ENCODE results near the gene CSNK1G2.
A peak's percentile ranks its signal among the peaks of the same experiment; 100 is the strongest.

The CSNK1G2 gene

DNA sequence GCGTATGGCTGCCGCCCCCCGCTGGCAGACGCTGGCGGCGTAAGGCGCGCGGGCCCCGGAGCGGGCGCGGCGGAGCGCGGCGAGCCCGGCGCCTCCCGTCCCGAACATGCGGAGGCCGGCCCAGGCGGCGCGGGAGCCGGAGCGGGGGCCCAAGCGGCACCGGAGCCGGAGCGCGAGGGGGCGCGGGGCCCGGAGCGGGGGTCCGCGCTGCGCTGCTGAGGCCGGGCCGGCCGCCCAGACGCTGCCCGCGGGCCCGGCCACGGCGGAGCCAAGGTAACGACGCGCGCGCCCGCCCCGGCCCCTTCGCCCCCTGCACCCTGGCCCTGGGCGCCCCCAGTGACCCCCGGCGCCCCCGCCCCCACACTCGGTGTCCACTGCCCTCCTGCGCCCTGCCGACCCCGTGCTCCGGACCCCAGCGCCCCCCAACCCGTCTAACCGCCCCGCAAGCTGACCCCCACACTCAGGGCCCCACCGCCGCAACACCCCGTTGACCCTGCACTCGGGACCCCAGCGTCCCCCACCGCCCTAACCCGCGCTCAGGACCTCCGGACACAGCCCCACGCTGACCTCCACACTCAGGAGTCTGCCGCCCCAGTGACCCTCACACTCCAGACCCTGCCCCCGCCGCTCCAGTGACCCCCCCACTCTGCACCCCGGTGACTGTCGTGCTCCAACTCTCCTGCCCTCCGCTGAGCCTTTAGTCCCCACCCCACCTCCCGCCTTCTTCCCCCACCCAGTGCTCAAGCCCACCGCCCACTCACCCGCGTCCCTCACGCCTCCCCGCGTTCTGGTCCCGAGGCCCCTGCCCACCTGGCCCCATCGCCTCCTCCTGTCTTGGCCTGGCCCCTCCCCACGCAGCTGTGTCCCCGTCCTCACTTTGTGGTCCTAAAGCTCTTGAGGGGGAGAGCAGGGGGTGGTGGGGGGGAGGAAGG is at the start of gene CSNK1G2:
CSNK1G2 (plus strand) TSS at position 27 of the 932 bp plus-strand sequence. CDS start 28,601 bp downstream, outside the sequence.
- DNase-seq: no peak

DNA sequence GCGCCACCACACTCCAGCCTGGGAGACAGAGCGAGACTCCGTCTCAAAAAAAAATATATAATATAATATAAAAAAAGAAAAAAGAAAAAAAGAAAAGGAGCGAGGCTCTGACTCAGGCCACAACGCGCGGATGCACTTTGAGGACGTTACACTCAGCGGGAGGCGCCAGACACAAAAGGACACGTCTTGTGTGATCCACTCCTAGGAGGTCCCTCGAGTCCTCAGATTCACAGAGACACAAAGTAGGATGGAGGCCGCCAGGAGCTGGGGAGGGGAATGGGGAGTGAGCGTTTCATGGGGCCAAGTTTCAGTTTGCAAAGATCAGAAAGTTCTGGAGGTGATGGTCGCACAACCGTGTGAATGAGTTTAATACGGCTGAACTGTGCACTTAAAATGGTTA is 47.2 kb upstream of the CSNK1G2 start:
- DNase-seq: peak in 1 of 3 experiments; percentile 55

DNA sequence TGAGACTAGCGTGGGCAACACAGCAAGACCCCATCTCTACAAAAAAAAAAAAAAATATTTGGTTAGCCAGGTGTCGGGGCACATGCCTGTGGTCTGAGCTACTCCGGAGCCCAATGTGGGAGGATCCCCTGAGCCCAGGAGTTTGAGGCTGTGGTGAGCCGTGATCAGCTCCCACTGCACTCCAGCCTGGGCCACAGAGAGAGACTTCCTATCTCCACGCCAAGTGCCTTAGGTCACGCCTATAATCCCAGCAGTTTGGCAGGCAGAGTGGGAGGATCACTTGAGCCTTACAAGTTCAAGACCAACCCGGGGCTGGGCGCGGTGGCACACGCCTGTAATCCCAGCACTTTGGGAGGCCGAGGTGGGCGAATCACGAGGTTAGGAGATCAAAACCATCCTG is 44.5 kb upstream of the CSNK1G2 start:
- no peak for DNase-seq

DNA sequence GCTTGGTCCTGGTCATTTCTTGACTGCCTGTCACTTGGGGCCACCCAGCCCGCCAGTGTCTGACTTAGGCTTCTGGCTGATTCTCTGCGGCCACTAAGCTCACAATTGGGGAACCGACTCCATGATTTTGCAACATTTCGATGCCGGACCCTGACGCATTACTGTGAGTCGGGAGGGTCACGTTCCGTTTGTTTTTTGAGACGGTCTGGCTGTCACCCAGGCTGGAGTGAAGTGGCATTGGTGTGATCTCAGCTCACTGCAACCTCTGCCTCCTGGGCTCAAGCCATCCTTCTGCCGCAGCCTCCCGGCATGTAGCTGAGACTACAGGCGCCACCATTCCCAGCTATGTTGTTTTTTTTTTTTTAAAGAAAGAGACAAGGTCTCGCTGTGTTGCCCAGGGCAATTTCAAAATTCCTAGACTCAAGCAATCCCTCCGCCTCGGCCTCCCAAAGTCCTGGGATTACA is 39.0 kb upstream of the CSNK1G2 start:
- DNase-seq: no peak

DNA sequence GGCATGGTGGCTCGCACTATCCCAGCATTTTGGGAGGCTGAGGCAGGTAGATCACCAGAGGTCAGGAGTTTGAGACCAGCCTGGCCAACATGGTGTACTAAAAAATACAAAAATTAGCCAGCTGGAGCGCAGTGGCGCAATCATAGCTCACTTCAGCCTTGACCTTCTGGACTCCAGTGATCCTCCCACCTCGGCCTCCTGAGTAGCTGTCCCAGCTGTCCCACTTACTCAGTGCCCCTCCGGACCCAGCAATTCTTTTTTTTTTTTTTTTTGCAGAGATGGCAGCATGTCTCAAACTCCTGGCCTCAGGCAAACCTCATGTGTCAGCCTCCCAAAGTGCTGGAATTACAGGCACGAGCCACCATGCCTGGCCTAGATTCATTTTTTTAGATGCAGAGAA is 38.0 kb upstream of the CSNK1G2 start:
- no peak for DNase-seq

DNA sequence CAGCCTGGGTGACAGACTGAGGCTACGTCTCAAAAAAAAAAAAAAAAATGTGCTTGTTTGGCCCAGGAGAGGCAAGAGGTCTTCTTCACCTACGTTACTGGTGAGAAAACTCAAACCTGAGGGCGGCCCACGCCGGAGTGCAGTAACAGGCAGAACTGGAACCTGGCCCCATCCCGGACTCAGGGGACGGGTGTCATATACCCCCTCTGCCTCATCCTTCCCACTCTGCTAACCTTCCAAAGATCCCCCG is 36.2 kb upstream of the CSNK1G2 start:
- no peak for DNase-seq

DNA sequence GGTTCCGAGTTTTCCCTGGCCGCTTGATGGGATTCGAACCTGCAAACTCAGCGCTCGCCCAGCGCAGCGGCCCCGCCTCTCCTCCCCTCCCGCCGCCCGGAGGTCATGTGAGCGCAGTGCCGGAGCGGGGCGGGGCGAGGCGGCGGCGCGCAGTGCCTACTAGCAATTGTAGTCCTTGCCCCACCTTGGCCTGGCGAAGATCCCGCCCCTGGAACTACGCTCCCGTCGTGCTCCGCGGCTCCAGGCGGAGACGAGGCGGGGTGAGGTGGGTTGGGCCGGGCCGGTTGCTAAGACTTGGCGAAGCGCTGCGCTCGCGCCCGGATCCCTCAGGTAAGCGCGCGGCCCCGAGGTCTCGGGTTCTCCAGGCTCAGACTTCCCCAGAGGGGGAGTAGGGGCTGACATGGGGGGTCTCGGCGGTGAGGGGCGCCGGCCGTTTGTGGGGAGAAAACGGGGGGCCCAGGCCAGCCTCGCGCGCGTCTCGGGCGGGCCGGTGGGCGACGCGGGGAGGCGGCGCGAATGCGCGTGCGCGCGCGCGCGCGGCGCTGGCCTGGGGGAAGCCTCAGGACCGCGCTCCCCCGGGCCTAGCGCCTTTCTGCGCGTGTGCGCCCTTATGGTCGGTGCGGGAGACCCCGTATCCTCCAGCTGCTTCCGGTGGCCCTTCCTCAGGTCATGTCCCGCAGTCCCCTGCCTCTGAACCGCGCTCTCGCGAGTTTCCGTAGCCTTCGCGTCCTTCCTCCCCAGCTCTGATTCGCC is 35.7 kb upstream of the CSNK1G2 start, which contains the start of the genes ADAT3 and SCAMP4:
ADAT3 (plus strand) TSS at position 290 of the 753 bp plus-strand sequence. CDS start 6,649 bp downstream, outside the sequence.
SCAMP4 (plus strand) TSS at position 290 of the 753 bp plus-strand sequence. CDS start 9,621 bp downstream, outside the sequence.
- peak; percentile 99 for DNase-seq

DNA sequence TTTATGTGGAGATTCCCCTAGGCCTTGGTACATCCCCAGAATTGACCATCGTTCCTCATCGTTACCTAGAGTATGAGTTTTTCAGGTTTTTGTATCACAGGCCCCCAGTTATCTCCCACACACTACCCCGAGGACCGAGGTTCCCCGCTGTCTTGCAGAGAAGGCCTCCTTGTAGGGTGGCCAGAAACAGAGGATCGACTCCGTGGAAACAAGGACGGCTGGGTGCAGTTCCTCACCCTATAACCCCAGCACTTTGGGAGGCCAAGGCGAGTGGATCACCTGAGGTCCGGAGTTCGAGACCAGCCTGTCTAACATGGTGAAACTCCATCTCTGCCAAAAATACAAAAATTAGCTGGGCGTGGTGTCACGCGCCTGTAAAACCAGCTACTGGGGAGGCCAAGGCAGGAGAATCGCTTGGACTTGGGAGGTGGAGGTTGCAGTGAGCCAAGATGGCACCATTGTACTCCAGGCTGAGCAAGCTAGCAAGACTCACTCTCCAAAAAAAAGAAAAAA is 35.1 kb upstream of the CSNK1G2 start:
- DNase-seq: no peak

DNA sequence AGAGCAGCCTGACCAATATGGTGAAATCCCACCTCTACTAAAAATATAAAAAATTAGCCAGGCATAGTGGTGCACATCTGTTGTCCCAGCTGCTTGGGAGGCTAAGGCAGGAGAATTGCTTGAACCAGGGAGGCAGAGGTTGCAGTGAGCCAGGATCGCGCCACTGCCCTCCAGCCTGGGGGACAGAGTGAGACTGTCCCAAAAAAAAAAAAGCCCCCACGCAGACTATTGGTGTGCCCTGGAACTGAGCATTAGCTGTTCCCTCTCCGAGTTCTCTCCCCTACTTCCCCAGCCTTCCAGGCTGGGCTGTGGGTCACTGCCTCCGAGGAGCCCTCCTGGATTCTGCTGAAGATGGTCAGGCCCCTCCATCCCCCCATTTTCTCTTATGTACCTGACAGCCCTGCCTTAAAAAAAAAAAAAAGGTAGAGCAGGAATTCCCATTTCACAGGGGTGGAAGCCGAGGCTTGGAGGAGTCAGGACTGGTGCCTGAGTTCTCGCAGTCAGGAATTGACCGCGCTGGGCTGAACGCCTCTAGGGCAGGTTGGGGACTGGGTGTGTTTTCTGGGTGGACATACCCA is 33.9 kb upstream of the CSNK1G2 start:
- DNase-seq: no peak

DNA sequence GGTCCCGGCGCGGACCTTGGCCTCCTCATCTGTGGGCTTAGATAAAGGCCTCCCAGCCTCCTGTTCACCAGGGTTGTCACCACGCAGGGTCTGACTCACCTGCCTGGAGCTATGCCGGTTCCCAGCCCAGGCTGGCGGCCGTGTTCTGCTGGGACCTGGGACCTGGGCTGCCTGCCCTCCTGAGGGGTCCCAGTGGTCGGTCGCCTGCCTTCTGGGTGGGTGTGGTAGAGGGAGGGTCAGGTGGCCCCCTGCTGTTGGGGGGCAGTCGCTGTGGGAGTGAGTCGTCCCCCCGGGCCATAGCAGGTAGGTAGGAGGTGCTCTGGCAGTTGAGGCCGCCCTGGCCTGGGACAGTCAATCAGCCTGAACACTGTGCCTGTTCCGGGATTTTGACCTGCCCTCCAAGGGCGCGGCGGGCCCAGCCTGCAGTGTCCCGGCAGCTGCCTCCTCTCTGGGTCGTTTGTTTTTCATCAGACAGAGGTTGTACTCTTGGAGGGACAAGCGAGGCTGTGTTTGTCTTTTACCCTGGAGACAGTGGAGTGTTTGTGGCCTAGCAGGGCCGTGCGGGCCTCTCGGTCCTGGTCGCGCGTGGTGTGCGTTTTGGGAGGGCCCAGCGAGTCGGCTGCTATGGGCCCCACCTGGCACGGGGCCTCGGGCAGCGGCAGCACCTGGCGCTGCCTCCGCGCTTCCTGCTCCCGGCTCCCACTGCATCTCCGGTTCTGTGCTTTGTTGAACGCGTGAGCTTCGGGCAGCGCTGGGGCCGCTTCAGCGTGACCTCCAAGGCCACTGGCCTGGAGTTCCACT is 33.2 kb upstream of the CSNK1G2 start:
- no peak for DNase-seq

DNA sequence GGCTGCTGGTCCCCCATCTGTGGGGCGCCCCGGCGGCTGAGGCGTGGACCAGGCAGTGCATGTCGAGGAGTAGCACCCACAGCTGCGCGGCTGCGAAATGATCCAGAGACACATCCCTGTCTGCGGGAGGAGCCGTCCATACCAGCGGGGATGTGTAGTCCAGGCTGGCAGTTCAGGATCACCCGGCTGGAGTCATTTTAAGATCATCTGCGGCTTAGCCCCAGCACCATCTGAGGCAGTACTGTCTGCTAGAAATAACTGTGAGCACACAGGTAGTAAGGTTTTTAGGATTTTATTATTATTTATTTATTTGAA is 32.7 kb upstream of the CSNK1G2 start:
- DNase-seq: no peak

DNA sequence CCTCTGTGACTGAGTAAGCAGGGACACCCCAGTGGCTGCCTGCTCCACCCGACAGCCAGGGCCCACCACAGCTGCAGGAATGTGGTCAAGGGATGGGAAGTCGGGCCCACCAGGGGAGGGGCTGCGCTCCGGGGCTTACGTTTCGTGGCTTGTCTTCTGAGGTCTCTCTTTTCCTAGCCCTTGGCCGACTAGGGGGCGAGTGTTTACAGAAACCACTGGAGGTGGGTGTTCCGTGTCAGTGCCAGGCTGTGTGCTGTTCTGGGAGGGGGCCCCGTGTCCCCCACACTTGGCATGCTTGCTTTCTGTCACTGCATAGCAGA is 31.3 kb upstream of the CSNK1G2 start:
- no peak for DNase-seq

DNA sequence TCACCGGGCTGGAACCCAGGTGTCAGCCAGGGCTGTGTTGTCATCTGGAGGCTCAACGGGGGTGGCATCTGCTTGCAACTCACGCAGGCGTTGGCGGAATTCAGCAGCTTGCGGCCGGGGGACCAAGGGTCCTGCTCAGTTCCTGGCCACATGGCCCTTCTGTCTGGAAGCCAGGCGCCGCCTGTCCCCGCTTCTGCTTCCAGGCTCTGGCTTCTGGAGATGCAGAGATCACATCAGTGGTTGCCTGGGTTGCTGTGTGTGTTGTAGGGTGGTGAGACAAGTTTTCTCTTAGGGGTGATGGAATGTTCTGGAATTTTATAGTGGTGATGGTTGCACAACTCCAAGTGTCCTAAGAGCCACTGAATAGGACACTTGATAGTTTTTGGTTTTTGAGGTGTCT is 30.8 kb upstream of the CSNK1G2 start:
- DNase-seq: no peak

DNA sequence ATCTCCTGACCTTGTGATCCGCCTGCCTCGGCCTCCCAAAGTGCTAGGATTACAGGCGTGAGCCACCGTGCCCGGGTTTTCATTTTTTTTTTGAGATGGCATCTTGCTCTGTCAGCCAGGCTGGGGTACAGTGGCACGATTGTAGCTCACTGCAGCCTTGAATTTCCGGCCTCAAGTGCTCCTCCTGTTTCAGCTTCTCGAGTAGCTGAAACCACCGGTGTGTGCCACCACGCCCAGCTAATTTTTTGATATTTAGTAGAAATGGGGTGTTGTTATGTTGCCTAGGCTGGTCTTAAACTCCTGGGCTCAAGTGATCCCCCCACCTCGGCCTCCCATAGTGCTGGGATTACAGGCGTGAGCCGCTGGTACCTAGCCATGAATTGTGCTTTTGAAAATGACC is 29.9 kb upstream of the CSNK1G2 start:
- no peak for DNase-seq

DNA sequence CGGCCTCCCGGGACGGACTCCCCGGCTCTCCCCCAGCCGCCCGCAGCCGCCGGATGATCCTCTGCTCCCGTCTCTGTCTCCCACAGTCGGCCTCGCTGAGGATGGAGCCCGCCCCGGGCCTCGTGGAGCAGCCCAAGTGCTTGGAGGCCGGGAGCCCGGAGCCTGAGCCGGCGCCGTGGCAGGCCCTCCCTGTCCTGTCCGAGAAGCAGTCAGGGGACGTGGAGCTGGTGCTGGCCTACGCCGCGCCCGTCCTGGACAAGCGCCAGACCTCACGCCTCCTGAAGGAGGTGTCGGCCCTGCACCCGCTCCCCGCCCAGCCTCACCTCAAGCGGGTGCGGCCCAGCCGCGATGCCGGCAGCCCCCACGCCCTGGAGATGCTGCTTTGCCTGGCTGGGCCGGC is 29.0 kb upstream of the CSNK1G2 start:
- DNase-seq: no peak

DNA sequence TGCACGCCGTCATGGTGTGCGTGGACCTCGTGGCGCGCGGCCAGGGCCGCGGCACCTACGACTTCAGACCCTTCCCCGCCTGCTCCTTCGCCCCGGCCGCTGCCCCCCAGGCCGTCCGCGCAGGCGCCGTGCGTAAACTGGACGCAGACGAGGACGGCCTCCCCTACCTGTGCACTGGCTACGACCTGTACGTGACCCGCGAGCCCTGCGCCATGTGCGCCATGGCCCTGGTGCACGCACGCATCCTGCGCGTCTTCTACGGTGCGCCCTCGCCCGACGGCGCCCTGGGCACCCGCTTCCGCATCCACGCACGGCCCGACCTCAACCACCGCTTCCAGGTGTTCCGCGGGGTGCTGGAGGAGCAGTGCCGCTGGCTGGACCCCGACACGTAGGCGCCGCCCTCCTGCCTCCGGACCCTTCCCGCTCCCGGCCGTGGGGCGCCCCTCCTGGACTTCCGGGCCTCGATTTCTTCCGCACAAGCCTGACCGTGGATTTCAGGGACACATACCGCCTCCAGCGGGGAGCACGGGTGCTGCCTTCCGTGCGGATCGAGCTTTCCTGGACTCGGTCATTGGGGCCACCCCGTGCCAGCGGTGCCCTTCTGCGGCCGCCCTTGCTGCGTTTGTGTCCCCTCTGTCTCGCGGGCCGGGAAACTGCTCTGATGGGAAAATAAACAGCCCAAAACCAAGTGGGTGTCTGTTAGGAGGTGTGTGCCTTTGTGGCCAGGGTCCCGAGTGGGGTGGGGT is 28.0 kb upstream of the CSNK1G2 start:
- DNase-seq: no peak

DNA sequence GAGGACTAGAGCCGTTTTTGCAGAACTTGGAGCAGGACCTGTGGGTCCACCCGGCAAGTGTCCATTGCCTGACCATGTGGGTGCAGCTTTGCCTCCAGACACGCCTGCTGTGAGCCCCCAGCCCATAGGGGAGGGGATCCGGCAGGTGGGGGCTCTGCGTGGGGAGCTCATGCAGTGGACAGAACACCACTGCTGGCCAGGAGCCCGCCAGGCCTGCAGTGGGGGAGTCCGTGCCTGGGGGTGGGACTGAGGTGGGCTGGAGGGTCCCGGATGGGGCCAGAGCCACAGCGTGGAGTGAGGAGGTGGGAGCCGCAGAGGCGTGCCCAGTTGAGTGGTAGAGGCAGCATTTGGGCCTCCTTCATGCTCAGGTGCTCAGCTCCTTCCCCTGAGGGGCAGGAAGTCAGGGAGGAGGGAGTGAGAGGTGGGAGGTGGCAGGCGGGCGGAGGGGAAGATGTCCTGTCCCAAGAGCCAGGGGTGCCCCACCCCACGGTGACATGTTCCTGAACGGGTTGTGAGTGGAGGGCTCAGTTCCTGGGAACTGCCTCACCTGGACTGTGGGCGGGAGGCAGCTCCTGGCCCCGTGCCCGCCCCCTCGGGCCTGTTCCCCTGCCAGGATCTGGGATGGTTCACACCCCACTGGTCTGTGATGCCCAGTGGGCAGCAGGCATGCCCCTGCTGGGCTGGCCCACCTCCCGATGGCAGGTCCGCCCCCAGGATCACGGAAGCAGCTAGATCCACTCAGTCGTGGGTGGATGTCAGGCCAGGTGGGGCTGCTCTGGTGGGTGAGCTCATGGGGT is 27.0 kb upstream of the CSNK1G2 start:
- no peak for DNase-seq

DNA sequence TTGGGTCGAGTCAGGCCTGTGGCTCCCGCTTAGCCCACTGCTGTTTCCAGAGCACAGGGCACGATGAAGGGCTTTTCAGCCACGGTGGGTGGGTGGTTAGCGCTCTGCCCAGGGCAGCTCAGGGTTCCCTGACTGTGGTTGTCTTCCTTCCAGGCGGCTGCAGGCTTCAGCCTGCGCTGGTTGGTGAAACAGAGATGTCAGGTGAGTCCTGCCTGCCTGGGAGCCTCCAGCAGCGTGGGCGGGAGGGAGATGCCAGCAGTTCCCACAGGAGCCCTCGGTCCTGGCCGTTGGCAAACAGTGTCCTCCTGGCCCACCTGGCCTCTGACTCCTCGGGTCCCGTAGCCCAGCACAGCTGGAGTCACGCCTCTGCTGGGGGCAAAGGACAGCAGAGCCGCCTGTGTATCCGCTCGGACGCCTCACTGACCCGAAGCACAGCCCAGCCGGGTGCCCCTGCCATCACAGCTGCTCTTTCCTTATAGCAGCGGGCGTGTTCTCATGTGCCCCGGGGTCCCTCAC is 26.1 kb upstream of the CSNK1G2 start:
- DNase-seq: no peak

DNA sequence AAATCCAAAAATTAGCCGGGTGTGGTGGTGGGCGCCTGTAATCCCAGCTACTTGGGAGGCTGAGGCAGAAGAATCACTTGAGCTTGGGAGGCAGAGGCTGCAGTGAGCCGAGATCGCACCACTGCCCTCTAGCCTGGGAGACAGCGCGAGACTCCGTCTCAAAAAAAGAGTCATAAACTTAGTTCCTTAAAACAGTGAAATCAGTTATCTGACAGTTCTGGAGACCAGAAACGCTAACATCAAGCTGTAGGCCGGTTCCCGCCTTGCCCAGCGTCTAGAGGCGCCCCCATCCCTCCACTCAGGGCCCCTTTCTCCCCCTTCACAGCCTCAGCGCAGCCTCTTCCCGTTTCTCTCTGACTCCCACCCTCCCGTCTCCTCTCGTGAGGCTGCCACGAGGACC is 23.8 kb upstream of the CSNK1G2 start:
- DNase-seq: no peak

DNA sequence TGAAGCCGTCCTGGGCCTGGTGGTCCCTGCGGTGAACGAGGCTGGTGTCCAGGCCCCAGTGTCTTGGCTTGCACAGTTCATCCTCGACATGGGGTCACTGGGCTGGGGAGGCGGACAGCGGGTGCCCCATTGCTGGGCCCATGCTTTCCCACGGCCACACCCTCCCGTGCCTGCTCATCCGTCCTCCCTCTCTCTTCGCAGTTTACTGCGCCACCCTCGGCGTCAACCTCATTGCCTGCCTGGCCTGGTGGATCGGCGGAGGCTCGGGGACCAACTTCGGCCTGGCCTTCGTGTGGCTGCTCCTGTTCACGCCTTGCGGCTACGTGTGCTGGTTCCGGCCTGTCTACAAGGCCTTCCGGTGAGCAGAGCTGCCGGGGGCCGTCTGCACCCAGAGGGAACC is 23.0 kb upstream of the CSNK1G2 start:
- no peak for DNase-seq

DNA sequence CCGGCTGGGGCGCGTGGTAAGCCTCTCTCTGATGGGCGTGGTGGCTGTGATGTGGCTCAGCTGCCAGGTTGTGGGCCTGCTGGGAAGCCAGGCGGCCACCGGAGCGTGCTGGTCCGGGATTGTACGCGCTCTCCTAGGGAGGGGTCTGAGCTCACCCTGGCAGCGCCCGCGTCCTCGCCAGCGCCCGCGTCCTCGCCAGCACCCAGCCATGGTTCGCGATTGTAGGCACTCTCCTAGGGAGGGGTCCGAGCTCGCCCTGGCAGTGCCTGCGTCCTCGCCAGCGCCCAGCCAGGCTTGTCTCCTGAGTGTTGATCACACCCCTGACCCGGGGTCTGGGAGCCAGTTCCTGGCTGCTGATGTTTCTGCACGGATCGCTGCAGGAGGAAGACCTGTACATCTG is 22.0 kb upstream of the CSNK1G2 start:
- DNase-seq: no peak
